Endodermal cell (in vitro differentiated cells): ENCODE measurements around the gene EML5. TPM values are rescaled to one million over a fixed set of nuclear protein-coding genes. Genes with fewer than 3 reads are reported as not detected.

ENCODE experiments used
- DNase-seq: peaks from one replicate; pipeline ENCODE4 v3.0.0-alpha.2; 2017
- H3K27ac ChIP-seq: 2 replicates; pipeline ENCODE4 v1.5.1; 2013; ENCODE audit warnings: mild to moderate bottlenecking, low read depth, low read length, moderate library complexity
- H3K27me3 ChIP-seq: 2 replicates; pipeline ENCODE4 v1.6.1; 2013; ENCODE audit warnings: mild to moderate bottlenecking, low read length, moderate library complexity; ENCODE audit not compliant: insufficient read depth, control insufficient read depth, poor library complexity, severe bottlenecking
- H3K36me3 ChIP-seq: 2 replicates; pipeline ENCODE4 v1.7.0; 2013; ENCODE audit warnings: mild to moderate bottlenecking, low read length, moderate library complexity; ENCODE audit not compliant: control insufficient read depth, insufficient read depth
- H3K4me1 ChIP-seq: one replicate; pipeline ENCODE4 v1.7.0; 2013; ENCODE audit warnings: low read length; ENCODE audit not compliant: control insufficient read depth, insufficient read depth
- H3K4me3 ChIP-seq: 2 replicates; pipeline ENCODE4 v1.5.1; 2013; ENCODE audit warnings: mild to moderate bottlenecking, low read length, moderate library complexity
- H3K9ac ChIP-seq: 2 replicates; pipeline ENCODE4 v1.6.1; 2013; ENCODE audit warnings: mild to moderate bottlenecking, low read length, moderate library complexity; ENCODE audit not compliant: poor library complexity, severe bottlenecking; ENCODE audit errors: extremely low read depth
- H3K9me3 ChIP-seq: 2 replicates; pipeline ENCODE4 v1.6.1; 2013; ENCODE audit warnings: mild to moderate bottlenecking, low read length, moderate library complexity; ENCODE audit not compliant: control insufficient read depth
- H3K27ac Mint-ChIP-seq: 2 replicates; pipeline ENCODE4 v1.8.0; 2020; ENCODE audit warnings: mixed read lengths
- H3K27me3 Mint-ChIP-seq: 2 replicates; pipeline ENCODE4 v1.8.0; 2021; ENCODE audit warnings: mild to moderate bottlenecking, mixed read lengths; ENCODE audit not compliant: insufficient read depth
- H3K36me3 Mint-ChIP-seq: 2 replicates; pipeline ENCODE4 v1.8.0; 2020; ENCODE audit warnings: low read depth, mixed read lengths
- H3K4me1 Mint-ChIP-seq: 2 replicates; pipeline ENCODE4 v1.8.0; 2020; ENCODE audit warnings: mixed read lengths
- H3K4me3 Mint-ChIP-seq: 2 replicates; pipeline ENCODE4 v1.8.0; 2020; ENCODE audit warnings: mild to moderate bottlenecking, moderate library complexity, mixed read lengths
- H3K9me3 Mint-ChIP-seq: 2 replicates; pipeline ENCODE4 v1.8.0; 2020; ENCODE audit warnings: mild to moderate bottlenecking, mixed read lengths
- WGBS, 2 experiments: methylation state at CpG; one replicate each; pipeline versions ENCODE4 v1.1.5 to v1.1.7; 2013; ENCODE audit warnings: missing lambda C conversion rate in 2 of 2, mixed read lengths in 1 of 2; ENCODE audit not compliant: insufficient coverage in 1 of 2, insufficient read length in 1 of 2; 5-methylcytosine and 5-hydroxymethylcytosine counted together
- total RNA-seq, 2 donors: library from RNA; stranded (reverse); fragmentation: NEBNext Ultra II Directional in 1 of 2; extraction: Animal tissue kit (Norgen Biotek cat#: 25700) in 1 of 2; gene quantifications; 2 replicates in 1 of 2; 3 replicates in 1 of 2; pipeline ENCODE4 v1.2.1, GENCODE V29; 2021
- TF ChIP-seq, protein P1 (sequence below): fragments of 200-600 bp; sonication (generic); conservative IDR thresholded peaks from 2 replicates; pipeline ENCODE4 v1.5.0; 2021; ENCODE audit warnings: antibody characterized with exemption, mild to moderate bottlenecking

EML5 gene
- total RNA-seq, 2 donors from 2014 or later = 1.7 to 2.3 TPM

DNA sequence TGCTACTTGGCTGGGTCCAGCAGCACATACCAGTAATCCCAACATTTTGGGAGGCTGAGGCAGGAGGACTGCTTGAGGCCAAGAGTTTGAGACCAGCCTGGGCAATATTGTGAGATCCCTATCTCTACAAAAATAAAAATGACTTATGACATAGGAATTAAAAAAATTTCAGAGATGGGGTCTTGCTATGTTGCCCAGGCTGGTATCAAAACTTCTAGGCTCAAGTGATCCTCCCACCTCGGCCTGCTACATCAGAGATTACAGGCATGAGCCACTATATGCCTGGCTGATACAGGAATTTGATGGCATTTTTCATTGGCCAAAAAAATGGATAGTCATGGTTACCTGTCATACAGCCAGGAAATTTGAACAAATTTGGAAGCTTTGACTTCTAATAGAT lies 175.3 kb downstream of the EML5 start:
- H3K9me3 ChIP-seq = no peaks in the 10 kb centered on the region
- peaks cover 24% of the 10 kb centered on the region for H3K4me1 Mint-ChIP-seq
- H3K4me1 ChIP-seq = peaks cover 9% of the 10 kb centered on the region
- H3K27ac ChIP-seq = no peak overlapping the region
- H3K27me3 ChIP-seq = no peaks in the 10 kb centered on the region
- DNase-seq = no peak
- no peaks in the 10 kb centered on the region for H3K9me3 Mint-ChIP-seq
- 96 to 100% methylated on average over 1 of the region's 1 CpG for WGBS, 2 experiments
- peaks cover 53% of the 10 kb centered on the region for H3K36me3 ChIP-seq
- no peak overlapping the region for H3K4me3 Mint-ChIP-seq
- no peak overlapping the region for H3K27ac Mint-ChIP-seq
- no peak overlapping the region for H3K4me3 ChIP-seq
- TF ChIP-seq, protein P1, sequence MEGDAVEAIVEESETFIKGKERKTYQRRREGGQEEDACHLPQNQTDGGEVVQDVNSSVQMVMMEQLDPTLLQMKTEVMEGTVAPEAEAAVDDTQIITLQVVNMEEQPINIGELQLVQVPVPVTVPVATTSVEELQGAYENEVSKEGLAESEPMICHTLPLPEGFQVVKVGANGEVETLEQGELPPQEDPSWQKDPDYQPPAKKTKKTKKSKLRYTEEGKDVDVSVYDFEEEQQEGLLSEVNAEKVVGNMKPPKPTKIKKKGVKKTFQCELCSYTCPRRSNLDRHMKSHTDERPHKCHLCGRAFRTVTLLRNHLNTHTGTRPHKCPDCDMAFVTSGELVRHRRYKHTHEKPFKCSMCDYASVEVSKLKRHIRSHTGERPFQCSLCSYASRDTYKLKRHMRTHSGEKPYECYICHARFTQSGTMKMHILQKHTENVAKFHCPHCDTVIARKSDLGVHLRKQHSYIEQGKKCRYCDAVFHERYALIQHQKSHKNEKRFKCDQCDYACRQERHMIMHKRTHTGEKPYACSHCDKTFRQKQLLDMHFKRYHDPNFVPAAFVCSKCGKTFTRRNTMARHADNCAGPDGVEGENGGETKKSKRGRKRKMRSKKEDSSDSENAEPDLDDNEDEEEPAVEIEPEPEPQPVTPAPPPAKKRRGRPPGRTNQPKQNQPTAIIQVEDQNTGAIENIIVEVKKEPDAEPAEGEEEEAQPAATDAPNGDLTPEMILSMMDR = no peak
- no peaks in the 10 kb centered on the region for H3K27me3 Mint-ChIP-seq
- H3K9ac ChIP-seq = no peak overlapping the region
- peaks cover 16% of the 10 kb centered on the region for H3K36me3 Mint-ChIP-seq

DNA sequence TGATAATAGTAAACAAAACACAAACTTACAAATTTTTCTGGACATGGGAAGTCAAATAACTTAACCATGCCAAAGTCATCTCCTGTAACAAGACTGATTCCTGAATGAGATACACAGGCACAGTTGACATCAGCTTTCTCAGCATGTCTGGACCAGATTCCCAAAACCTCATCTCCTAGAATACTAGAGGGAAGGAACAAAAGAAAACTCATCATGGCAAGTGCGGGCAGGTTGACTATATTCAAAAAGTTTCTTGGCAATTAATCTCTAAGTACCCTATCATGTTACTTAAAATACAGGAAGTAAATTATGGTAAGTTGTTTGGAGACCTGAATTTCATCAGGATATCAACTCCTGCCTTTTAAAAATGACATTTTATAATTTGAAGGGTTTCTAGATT lies 176.1 kb downstream of the EML5 start:
- TF ChIP-seq, protein P1 = no peak

DNA sequence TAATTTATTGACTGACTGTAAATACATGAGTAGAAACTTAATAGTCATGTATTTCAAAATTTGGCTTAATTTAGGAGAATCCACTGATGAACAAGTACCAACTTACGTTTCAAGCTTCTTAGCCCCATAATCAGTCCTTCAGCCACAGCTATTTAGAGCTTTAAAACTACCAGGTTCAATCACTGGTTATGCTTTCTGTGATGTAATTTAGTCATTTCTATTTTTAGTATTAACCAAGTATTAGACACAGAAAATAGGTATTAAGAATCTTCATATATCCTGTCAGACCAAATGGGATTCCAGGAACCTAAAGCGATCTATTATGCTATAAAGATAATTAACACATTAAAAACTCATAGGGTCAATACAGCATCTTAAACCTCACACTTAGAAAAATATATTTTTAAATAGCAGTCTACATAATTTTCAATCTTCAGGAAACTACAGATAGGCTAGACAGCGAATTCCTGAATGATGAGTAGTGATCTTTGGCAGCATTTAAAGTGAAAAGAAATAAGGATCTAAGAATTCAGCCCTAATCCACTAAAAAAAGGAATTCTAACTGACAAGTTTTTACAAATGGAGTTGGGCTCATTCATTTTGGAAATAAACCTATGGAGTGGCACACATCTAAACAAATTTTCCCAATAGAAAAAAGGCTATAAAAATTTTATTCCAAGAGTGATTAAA lies 178.4 kb downstream of the EML5 start:
- H3K9ac ChIP-seq = no peak overlapping the region
- no peak overlapping the region for H3K4me3 ChIP-seq
- H3K4me1 Mint-ChIP-seq = peaks cover 18% of the 10 kb centered on the region
- no peak overlapping the region for H3K4me3 Mint-ChIP-seq
- peaks cover 44% of the 10 kb centered on the region for H3K36me3 Mint-ChIP-seq
- peaks cover 9% of the 10 kb centered on the region for H3K4me1 ChIP-seq
- H3K36me3 ChIP-seq = peaks cover 79% of the 10 kb centered on the region
- H3K9me3 Mint-ChIP-seq = no peaks in the 10 kb centered on the region
- TF ChIP-seq, protein P1 = no peak
- H3K27me3 Mint-ChIP-seq = no peaks in the 10 kb centered on the region
- H3K27ac ChIP-seq = no peak overlapping the region
- WGBS, 2 experiments = 94% methylated on average over 3 of the region's 3 CpGs; no CpG with 5 or more reads in 1 of the 2 experiments
- H3K27ac Mint-ChIP-seq = no peak overlapping the region
- H3K27me3 ChIP-seq = no peaks in the 10 kb centered on the region
- no peak for DNase-seq
- no peaks in the 10 kb centered on the region for H3K9me3 ChIP-seq

More for the DNA sequence above, 176.1 kb downstream of the EML5 start:
- WGBS, 2 experiments = 80% methylated on average over 1 of the region's 1 CpG; no CpG with 5 or more reads in 1 of the 2 experiments
- H3K27me3 Mint-ChIP-seq = no peaks in the 10 kb centered on the region
- peaks cover 9% of the 10 kb centered on the region for H3K4me1 ChIP-seq
- H3K27ac Mint-ChIP-seq = no peak overlapping the region
- peaks cover 56% of the 10 kb centered on the region for H3K36me3 ChIP-seq
- no peak overlapping the region for H3K4me3 ChIP-seq
- no peak overlapping the region for H3K9ac ChIP-seq
- H3K4me1 Mint-ChIP-seq = peaks cover 24% of the 10 kb centered on the region
- H3K27me3 ChIP-seq = no peaks in the 10 kb centered on the region
- H3K27ac ChIP-seq = no peak overlapping the region
- DNase-seq = no peak
- no peaks in the 10 kb centered on the region for H3K9me3 ChIP-seq
- no peaks in the 10 kb centered on the region for H3K9me3 Mint-ChIP-seq
- H3K4me3 Mint-ChIP-seq = no peak overlapping the region
- peaks cover 21% of the 10 kb centered on the region for H3K36me3 Mint-ChIP-seq
